Measurements from ENCODE around the gene CCND2.

DNA sequence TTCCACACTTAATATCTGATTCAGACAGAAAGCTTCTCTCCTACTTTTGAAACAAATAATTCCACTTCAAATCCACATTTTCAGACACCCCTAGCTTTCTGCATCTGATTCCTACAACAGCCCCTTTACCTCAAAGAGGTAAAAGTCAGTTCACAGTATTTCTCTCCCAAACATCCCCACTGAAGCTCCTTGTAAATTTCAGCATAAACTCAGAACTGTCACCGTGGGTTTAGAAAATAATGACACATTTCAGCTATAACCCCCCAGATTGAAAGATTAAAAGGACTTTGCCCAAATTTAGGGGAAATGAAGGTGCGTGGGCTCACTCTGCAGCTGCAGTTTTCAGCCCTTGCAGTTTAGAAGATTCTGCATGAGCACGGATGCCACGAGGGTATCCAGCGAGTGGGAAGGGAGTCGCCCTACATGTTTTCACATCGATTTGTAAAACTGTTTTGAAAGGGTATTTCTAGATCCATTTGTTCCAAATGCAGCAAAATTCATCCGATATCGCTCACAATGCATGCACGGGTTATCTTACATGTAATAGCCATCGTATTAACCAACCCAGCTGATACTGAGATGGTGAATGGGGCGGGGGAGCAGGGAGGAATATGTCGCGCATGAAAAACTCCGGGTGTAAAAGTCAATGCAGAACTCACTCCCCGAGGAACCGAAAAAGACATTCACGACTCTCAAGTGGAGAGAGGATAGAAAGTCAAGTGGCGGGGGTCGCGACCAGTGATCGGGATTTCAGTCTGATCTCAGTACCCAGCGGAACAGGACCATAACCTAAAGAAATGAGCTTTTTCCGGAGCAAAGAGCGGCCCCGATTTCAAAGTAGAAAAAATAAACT, 5.0 kb upstream of the CCND2 start:
- TF ChIP-seq SP1 (IDR thresholded peaks at IDR 0.05): no peak
- TF ChIP-seq TAF1 (conservative IDR thresholded peaks at IDR 0.05): no peak
